NT2/D1 (cell line): ENCODE data around the gene TBX4.

Source experiments
- DNase-seq: peaks from one replicate; pipeline ENCODE4 v3.0.0-alpha.2; 2011; ENCODE audit warnings: low read depth, low spot score
- H3K27me3 ChIP-seq: 2 replicates; pipeline ENCODE4 v1.6.0; 2011; ENCODE audit warnings: mild to moderate bottlenecking; ENCODE audit not compliant: insufficient read length, insufficient read depth
- H3K36me3 ChIP-seq: 2 replicates; pipeline ENCODE4 v1.6.1; 2011; ENCODE audit warnings: mild to moderate bottlenecking, low read length, mixed read lengths; ENCODE audit not compliant: insufficient read depth, insufficient read length
- H3K4me1 ChIP-seq: 2 replicates; pipeline ENCODE4 v1.5.1; 2011; ENCODE audit not compliant: insufficient read depth, insufficient read length
- H3K4me3 ChIP-seq: 2 replicates; pipeline ENCODE4 v1.5.1; 2011; ENCODE audit warnings: low read depth; ENCODE audit not compliant: insufficient read length
- H3K9ac ChIP-seq: 2 replicates; pipeline ENCODE4 v1.6.0; 2011; ENCODE audit warnings: low read depth; ENCODE audit not compliant: insufficient read length
- H3K9me3 ChIP-seq: 2 replicates; pipeline ENCODE4 v1.5.1; 2011; ENCODE audit warnings: mild to moderate bottlenecking, low read length; ENCODE audit not compliant: insufficient read depth
- SUZ12 ChIP-seq: IDR thresholded peaks from 2 replicates; pipeline ENCODE4 v1.6.1; 2011; ENCODE audit not compliant: insufficient read length, insufficient read depth; ENCODE audit errors: extremely low read depth
- YY1 ChIP-seq: IDR thresholded peaks from 2 replicates; pipeline ENCODE4 v1.6.1; 2011; ENCODE audit not compliant: insufficient read length, insufficient read depth
- ZNF274 ChIP-seq: IDR thresholded peaks from 2 replicates; pipeline ENCODE4 v1.6.1; 2011; ENCODE audit warnings: mild to moderate bottlenecking, low read depth, low read length

TBX4 gene

GRCh38 chr17:61528171-61528570 is 75.9 kb downstream of the TBX4 start:
- H3K9ac ChIP-seq: no peak overlapping the region

GRCh38 chr17:61531223-61531622 is 79.0 kb downstream of the TBX4 start:
- TF ChIP-seq ZNF274 (no peak), SUZ12 (no peak), YY1 (no peak)

More at GRCh38 chr17:61528171-61528570, 75.9 kb downstream of the TBX4 start:
- DNase-seq: no peak
- Histone ChIP-seq H3K4me3 (no peak overlapping the region), H3K27me3 (no peaks in the 10 kb centered on the region), H3K36me3 (no peaks in the 10 kb centered on the region), H3K9me3 (no peaks in the 10 kb centered on the region), H3K4me1 (no peaks in the 10 kb centered on the region)
- TF ChIP-seq SUZ12 (no peak), YY1 (no peak), ZNF274 (no peak)

GRCh38 chr17:61532826-61533225 is 80.6 kb downstream of the TBX4 start:
- Histone ChIP-seq H3K9me3 (no peaks in the 10 kb centered on the region), H3K4me3 (no peak overlapping the region), H3K27me3 (no peaks in the 10 kb centered on the region), H3K4me1 (no peaks in the 10 kb centered on the region), H3K36me3 (no peaks in the 10 kb centered on the region), H3K9ac (no peak overlapping the region)
- no peak for DNase-seq
- TF ChIP-seq ZNF274 (no peak), YY1 (no peak), SUZ12 (no peak)

More at GRCh38 chr17:61531223-61531622, 79.0 kb downstream of the TBX4 start:
- no peaks in the 10 kb centered on the region for H3K9me3 ChIP-seq
- no peak for DNase-seq
- no peak overlapping the region for H3K4me3 ChIP-seq
- no peaks in the 10 kb centered on the region for H3K36me3 ChIP-seq
- H3K4me1 ChIP-seq: no peaks in the 10 kb centered on the region
- H3K9ac ChIP-seq: no peak overlapping the region
- H3K27me3 ChIP-seq: no peaks in the 10 kb centered on the region

- Histone ChIP-seq H3K4me3 (no peak overlapping the region), H3K9me3 (no peaks in the 10 kb centered on the region), H3K9ac (no peak overlapping the region), H3K27me3 (no peaks in the 10 kb centered on the region), H3K4me1 (no peaks in the 10 kb centered on the region), H3K36me3 (no peaks in the 10 kb centered on the region)
- no peak for TF ChIP-seq ZNF274
- TF ChIP-seq YY1: no peak
- no peak for TF ChIP-seq SUZ12
- DNase-seq: no peak
Measured at GRCh38 chr17:61533797-61534196, 81.6 kb downstream of the TBX4 start.

- Histone ChIP-seq H3K4me1 (no peaks in the 10 kb centered on the region), H3K9me3 (no peaks in the 10 kb centered on the region), H3K4me3 (no peak overlapping the region), H3K27me3 (no peaks in the 10 kb centered on the region), H3K9ac (no peak overlapping the region), H3K36me3 (no peaks in the 10 kb centered on the region)
- no peak for DNase-seq
- TF ChIP-seq SUZ12 (no peak), ZNF274 (no peak), YY1 (no peak)
Measured at GRCh38 chr17:61534414-61534813, 82.2 kb downstream of the TBX4 start.
